SKM-1 (cell line): ENCODE results near the gene PTPRB.

Experiments used
- DNase-seq: peaks from one replicate; lab custom pipeline; 2025; ENCODE audit not compliant: unreplicated experiment; lab: John Stamatoyannopoulos, UW

The PTPRB gene

GRCh38 chr12:70637303-70638085, at the start of gene PTPRB:
Gene PTPRB, minus strand, starts transcription at chr12:70637429. Its CDS starts 34 bp downstream, at chr12:70637395.
- DNase-seq = no peak

GRCh38 chr12:70686907-70687306, 49.7 kb upstream of the PTPRB start:
- DNase-seq = no peak

- DNase-seq = no peak
Observed at GRCh38 chr12:70686299-70686698, 49.1 kb upstream of the PTPRB start.

DNA sequence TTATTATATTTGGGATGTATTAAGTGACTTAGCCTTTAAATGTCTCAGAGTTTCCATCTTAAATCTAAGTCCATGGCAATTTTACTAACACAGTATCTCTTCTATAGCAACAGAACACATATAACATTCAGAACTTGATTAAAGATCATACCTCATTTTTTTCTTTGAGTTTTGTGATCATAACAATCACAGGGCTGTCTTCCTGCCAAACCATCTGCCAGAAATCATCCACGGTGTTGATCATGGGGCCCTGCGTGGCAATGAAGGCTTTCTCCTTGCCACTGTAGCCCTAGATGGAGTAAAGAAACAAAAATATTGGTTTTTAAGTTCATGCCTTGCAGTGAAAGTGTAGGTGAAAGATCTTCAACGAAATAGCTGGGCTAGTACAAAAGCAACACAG, 46.7 kb upstream of the PTPRB start:
- no peak for DNase-seq

DNA sequence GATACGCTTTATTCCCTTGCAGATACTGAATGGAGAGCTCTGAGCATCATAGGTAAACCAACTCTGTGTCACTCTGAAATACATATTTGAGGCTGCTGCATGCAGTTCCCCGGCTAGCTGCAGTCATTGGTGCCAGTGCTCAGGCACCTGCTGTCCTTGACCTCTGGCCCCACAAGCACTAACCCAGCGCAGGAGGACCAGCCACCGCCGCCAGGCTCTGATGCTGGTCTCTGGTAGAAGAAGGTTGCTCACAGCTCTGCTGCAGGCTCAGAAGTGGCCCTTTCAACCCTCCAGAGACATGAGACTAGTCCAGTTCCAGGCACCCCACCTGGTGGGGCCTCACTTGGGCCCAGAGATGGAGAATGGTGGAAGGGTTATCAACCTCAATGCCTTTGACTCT, 34.5 kb upstream of the PTPRB start:
- no peak for DNase-seq

GRCh38 chr12:70670948-70671347, 33.7 kb upstream of the PTPRB start:
- DNase-seq = no peak

GRCh38 chr12:70667253-70667652, 30.0 kb upstream of the PTPRB start:
- DNase-seq = no peak

DNA sequence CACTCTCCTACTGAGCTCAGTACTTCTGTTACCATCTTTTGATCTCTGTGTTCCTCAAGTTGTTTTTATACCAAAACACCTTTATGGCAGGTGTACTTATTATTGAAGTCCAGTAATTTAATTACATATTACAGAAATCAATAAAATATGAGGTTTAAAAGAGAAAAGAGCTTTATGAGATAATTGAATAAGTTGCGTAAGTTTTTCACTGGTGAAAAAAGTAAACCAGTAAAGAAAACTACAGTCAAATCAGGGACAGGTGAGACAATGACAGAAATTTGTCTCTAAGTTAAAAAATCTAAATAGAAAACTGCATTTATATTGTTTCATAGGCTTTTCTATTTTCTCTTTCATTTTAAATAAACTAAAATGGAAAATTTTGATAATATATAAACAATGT, 29.1 kb upstream of the PTPRB start:
- no peak for DNase-seq

GRCh38 chr12:70664465-70664881, 27.2 kb upstream of the PTPRB start:
- no peak for DNase-seq

DNA sequence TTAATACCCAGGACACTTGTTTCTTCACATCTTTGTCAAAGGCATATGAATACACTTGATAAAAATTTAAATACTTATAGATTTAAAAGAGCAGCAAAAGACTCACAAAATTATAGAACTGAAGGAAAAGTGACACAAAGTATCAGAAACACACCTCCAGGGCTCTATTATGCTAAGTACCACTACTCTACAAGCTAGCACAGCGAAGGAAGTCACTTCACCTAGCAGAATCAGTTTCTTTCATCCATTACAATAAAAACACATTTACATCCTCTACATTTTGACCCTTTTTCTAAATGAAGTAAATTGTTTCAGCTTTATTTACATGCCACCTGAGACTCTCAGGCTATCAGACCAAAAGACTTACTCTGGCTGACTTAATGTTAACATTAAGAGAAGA, 26.6 kb upstream of the PTPRB start:
- no peak for DNase-seq

- DNase-seq = no peak
Observed at GRCh38 chr12:70661466-70662161, 24.4 kb upstream of the PTPRB start.

GRCh38 chr12:70660620-70661219, 23.5 kb upstream of the PTPRB start:
- DNase-seq = no peak

GRCh38 chr12:70660002-70660604, 22.9 kb upstream of the PTPRB start:
- no peak for DNase-seq

DNA sequence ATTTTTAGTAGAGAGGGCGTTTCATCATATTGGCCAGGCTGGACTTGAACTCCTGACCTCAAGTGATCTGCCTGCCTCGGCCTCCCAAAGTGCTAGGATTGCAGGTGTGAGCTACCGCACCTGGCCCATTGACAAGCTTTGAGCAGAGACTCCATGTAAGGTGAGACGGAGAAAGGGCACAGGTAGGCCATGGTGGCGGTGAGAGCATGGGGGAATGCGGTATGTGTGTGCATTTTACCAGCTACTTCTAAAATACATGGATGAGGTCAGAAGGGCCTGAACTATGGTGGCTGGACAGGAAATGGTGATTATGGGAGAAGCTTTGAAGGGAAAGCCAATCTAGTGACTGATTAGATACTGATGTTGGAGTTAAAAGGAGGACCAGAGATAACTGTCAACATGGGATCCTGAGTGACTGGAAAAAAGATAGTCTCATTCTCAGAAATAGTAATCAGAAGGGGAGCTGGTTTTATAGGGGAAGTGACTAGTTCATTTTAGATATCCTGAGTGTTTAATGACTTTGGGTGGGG, 21.9 kb upstream of the PTPRB start:
- DNase-seq = no peak

GRCh38 chr12:70657616-70658286, 20.5 kb upstream of the PTPRB start:
- no peak for DNase-seq

DNA sequence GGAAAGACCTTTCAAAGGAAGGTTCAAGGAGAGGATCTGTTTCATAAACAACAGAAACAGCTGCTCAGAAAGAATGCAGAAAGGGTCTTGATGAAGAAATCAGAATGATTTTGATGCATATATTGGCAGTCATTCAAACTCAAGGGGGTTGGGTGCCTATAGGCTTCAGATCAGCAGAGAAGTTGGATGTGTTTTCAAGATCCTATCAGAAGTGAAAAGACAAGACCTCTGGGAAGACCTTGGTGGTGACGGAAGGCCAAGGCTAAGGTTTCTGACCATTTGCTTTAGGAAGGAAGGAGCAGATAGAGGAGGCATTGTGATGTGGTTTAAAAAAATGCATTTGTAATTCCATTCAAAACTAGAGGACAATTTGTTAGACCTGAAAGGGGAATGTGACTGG, 15.2 kb upstream of the PTPRB start:
- DNase-seq = no peak

DNA sequence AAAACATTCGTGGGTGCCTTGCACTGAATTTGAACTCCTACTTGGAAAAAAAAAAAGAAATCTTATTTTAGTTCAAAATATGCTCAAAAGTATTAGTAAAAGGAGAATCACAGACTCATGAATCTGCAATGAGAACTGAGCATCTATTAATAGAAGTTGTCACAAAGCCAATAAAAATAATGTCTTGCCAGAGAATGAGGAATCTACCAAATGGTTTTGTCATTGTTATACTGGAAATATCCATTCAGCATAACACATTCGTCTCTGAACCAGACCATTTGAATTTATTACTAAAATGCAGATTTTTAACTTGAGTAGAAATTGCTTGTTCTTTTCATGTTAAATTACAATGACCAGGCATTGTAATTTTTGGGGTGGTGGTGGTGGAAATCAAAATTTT, 11.6 kb upstream of the PTPRB start:
- no peak for DNase-seq

DNA sequence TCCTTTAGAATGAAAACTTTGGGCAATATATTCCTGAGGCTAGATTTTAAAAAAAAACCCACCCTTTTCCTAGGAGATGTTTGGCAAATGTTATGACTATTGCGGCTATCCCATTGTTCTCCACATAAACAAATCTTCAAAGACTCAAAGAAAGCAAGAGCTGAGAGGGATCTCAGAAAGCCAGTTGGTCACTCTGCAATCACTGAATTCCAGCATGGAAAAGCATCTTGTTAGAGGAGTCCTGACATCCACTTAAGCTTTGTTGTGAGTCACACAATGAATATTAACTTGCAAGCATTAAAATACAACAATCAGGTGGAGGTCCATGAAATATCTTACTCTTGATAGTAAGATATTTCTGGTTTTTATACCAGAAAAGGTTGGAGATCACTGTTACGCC, 11.0 kb upstream of the PTPRB start:
- no peak for DNase-seq

- no peak for DNase-seq
Observed at GRCh38 chr12:70646850-70647249, 9.6 kb upstream of the PTPRB start.

DNA sequence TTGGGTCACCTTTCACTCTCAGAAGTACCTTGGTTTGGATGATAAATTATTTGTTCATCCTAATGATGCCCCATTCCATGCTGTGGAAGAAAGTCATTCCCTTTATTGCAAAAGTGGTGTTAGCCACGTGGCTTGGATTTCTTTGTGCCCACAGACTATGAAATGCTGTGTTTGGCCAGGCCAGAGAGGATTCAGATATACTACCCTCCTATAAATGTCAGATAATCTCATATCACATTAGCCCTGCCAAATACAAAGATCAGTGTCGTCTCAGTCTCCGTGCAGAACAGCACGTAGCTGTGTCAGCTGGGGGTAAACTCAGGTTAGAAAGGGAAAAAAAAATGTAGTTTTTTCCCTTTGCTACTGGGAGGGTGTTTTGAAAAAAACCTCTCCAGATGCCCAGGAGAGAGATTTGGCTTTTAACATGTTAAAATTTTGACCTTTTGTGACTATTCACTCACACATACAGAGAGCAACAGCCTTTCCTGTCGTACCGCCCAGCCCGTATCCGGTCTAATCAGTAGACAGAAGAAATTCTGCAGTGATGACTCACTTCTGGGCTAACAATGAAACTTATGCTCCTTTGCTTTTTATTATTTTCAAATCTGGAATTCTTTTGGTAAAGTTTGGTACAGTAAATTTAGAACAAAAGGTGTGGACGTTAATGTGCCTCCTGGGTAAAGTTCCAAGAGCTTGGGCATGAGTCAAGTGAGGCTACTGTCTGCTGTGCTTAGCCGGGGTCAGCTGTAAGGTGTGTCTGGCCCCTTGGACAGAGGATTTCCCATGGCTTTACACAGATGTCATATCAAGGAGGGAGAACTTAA, 8.5 kb upstream of the PTPRB start:
- DNase-seq = no peak
